DMS114 treated with DMSO at 0.1 percent for 48 hours (cell line): Measurements from ENCODE around the gene SYNC.
"Not testable (repeated sequence)": the region's sequence is repeated elsewhere in the genome, so short reads cannot be mapped to it uniquely, and the experiment has no call there.

Experiments
- DNase-seq: peaks from one replicate; lab custom pipeline; 2025; ENCODE audit not compliant: unreplicated experiment; lab: John Stamatoyannopoulos, UW

Gene SYNC

DNA sequence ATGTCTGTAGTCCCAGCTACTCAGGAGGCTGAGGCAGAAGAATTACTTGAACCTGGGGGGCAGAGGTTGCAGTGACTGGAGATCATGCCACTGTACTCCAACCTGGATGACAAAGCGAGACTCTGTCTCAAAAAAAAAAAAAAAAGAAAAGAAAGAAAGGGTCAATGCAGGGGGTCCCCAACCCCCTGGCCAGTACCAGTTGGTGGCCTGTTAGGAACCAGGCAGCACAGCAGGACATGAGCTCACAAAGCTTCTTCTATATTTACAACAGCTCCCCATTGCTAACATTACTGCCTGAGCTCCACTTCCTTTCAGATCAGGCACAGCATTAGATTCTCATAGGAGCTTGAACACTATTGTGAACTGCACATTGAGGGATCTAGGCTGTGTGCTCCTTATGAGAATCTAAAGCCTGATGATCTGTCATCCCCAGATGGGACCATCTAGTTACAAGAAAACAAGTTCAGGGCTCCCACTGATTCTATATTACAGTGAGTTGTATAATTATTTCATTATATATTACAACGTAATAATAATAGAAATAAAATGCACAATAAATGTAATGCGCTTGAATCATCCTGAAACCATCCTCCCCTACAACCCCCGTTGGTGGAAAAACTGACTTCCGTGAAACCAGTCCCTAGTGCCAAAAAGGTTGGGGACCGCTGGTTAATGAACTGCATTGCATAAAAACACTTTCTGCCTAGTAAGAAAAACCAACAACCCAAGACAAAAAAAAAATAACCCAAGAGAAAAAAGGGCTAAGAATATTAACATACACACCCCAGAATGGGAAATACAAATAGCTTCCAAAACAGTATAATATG is 55.0 kb downstream of the SYNC start:
- DNase-seq: no peak

DNA sequence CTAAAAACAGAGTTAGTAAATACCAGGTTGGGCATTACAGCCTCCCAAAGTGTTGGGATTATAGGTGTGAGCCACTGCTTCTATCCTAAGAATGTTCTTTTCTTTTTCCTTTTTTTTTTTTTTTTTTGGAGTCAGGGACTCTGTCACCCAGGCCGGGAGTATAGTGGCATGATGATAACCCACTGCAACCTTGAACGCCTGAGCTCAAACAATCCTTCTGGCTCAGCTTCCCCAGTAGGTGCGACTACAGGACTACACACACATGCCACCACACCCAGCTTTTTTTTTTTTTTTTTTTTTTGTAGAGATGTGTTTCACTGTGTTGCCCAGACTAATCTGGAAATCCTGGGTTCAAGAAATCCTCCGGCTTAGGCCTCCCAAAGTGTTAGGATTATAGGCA is 58.1 kb downstream of the SYNC start:
- no peak for DNase-seq

DNA sequence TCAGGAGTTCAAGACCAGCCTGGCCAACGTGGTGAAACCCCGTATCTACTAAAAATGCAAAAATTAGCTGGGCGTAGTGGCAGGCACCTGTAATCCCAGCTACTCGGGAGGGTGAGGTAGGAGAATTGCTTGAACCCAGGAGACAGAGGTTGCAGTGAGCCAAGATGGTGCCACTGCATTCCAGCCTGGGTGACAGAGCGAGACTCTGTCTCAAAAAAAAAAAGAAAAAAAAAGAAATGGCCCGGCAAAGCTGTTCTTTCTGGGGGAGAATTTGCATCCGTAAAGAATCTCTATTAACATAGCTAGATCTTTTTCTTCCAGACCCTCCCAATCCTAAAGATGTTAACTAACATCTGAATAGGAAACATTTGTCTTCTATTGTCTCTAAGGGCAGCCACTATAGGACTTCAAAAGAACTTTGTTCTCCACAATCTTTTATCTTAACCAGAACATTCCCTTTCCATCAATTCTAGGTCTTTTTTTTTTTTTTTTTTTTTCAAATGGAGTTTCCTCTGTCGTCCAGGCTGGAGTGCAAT is 60.2 kb downstream of the SYNC start:
- DNase-seq: not testable (repeated sequence)

DNA sequence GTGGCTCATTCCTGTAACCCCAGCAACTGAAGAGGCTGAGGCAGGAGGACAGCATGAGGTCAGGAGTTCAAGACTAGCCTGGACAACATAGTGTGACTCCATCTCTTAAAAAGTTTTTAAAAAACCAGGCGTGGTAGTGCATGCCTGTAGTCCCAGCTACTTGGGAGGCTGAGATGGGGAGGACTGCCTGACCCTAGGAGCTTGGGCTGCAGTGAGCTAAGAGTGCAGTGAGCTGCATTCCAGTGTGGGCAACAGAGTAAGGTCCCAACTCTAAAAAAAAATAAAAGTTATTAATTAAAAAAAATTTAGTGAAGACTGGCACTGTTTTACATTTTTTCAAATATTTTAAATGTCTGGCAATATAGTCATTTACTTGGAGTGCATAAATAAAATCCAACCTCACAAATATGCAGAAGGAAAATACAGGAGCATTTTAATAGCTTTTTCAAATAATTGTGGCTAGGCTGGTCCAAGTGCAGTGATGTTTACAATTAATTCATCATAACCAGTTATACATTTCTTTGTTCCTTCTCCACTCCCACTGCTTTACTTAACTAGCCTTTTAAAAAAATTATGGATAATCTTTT is 63.0 kb downstream of the SYNC start:
- no peak for DNase-seq

DNA sequence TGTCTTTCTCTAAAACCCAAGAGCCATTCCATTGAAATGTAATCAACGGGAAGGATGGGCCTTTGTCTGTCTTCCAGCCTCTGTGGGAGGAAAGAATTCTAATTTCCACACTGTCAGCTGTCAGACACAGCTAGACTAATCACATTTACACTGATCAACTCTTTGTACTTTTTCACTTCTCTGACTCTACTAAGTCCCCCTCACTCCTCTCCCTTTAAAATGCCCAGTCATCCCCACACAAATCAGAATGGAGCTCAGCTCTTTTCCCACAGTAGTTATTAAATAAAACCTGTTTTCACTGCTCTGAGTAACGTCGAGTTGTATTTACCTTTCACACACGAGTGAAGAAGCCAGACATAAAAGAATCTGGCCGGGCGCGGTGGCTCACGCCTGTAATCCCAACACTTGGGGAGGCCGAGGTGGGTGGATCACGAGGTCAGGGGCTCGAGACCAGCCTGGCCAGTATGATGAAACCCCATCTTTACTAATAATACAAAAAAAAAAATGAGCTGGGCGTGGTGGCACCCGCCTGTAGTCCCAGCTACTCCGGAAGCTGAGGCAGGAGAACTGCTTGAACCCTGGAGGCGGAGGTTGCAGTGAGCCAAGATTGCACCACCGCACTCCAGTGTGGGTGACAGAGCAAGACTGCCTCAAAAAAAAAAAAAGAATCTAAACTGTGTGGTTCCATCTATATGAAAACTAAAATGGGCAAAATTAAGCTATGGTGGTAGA is 65.5 kb downstream of the SYNC start:
- no peak for DNase-seq

GRCh38 chr1:32635508-32636277 is 66.9 kb downstream of the SYNC start:
- no peak for DNase-seq

DNA sequence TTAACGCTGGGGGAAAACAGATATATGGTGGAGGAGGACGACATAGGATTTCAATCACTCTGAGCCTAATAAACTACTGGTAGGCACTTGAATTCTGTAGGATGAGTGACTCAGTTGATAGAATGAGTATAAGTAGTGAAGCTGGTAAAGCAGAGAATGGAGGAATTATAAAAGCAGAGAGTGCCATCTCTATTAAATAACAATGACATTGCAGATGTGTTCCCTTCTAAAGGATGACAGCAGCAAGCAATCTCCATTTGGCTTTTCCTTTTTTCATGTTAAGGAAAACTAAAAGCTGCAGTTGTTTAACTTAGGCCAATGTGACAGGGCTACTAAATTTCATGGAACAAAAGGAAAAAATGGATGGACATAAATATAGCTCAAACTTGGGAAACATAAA is 69.7 kb downstream of the SYNC start:
- no peak for DNase-seq

DNA sequence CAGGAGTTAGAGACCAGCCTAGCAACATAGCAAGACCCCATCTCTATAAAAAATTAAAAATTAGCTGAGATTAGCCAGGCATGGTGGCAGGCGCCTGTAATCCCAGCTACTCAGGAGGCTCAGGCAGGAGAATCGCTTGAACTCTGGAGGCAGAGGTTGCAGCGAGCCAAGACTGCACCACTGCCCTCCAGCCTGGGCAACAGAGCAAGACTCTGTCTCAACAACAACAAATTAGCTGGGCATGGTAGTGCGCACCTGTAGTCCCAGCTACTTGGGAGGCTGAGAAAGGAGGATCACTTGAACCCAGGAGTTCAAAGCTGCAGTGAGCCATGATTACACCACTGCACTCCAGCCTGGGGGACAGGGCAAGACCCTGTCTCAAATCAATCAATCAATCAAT is 72.4 kb downstream of the SYNC start:
- not testable (repeated sequence) for DNase-seq
